Vagina (tissue), 2 donors: ENCODE measurements around the gene CAPRIN2.

Experiments
- POLR2A ChIP-seq, 2 donors: fragments of 450-650 bp; IDR thresholded peaks; one replicate each; pipeline ENCODE4 v1.6.1; 2017; ENCODE audit warnings: antibody characterized with exemption in 2 of 2, mild to moderate bottlenecking in 2 of 2, moderate library complexity in 2 of 2
- TF ChIP-seq, protein P1 (sequence below), 3 experiments: fragments of 450-650 bp in 2 of 3; fragments of 200-600 bp in 1 of 3; sonication (generic) in 1 of 3; IDR thresholded peaks; one replicate each; pipeline ENCODE4 v1.5.1; 2017 to 2019; ENCODE audit warnings: antibody characterized with exemption in 3 of 3, mild to moderate bottlenecking in 2 of 3, moderate library complexity in 2 of 3

DNA sequence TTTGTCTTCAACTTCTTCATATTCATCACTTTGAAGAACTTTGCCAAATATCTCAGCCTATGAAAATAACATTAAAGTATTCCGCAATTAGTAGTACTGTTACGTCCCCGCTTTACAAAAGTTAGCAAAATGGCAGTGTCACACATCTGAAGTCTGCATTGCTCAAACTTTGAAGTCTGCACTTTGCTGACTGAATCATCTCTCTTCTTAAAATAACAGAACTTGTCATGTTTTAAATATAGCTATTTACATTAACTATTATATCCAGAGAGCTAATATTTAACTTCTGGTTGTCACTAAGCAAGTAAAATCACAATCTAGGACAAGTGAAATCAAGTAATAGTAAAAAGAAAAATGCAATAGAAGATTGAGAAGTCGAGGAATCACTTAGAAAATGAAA is 93.5 kb downstream of the CAPRIN2 start:
- TF ChIP-seq, protein P1, sequence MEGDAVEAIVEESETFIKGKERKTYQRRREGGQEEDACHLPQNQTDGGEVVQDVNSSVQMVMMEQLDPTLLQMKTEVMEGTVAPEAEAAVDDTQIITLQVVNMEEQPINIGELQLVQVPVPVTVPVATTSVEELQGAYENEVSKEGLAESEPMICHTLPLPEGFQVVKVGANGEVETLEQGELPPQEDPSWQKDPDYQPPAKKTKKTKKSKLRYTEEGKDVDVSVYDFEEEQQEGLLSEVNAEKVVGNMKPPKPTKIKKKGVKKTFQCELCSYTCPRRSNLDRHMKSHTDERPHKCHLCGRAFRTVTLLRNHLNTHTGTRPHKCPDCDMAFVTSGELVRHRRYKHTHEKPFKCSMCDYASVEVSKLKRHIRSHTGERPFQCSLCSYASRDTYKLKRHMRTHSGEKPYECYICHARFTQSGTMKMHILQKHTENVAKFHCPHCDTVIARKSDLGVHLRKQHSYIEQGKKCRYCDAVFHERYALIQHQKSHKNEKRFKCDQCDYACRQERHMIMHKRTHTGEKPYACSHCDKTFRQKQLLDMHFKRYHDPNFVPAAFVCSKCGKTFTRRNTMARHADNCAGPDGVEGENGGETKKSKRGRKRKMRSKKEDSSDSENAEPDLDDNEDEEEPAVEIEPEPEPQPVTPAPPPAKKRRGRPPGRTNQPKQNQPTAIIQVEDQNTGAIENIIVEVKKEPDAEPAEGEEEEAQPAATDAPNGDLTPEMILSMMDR (IDR thresholded peaks at IDR 0.05), result no peak
- no peak for TF ChIP-seq POLR2A (IDR thresholded peaks at IDR 0.05)
